NCI-H1417 treated with DMSO at 0.1 percent for 48 hours (cell line): Measurements from ENCODE around the gene DPCD.
"Not testable (repeated sequence)": the region's sequence is repeated elsewhere in the genome, so short reads cannot be mapped to it uniquely, and the experiment has no call there.

Source experiments
- DNase-seq: peaks from one replicate; lab custom pipeline; 2025; lab: John Stamatoyannopoulos, UW

The DPCD gene

DNA sequence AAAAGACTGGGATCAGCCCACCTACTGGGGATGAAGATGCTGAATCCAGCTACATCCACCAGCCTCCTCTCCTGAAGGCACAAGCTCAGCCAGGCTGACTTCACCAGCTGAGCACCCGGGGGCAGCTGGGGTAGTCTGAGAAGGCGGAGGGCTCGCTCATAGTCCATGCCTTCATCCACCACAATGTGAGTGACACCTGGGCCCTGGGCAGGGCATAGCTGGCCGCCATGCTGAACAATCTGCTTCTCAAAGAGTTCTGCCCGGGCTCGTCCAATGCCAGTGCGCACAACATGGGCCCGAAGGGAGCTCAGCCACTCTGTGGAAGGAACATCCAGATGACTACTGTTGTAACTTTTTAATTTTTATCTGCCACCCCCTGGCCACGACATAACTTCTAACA lies 2.3 kb upstream of the DPCD start:
- no peak for DNase-seq

- DNase-seq: no peak
These were observed 758 bp downstream of the DPCD start for GRCh38 chr10:101588879-101589278.

DNA sequence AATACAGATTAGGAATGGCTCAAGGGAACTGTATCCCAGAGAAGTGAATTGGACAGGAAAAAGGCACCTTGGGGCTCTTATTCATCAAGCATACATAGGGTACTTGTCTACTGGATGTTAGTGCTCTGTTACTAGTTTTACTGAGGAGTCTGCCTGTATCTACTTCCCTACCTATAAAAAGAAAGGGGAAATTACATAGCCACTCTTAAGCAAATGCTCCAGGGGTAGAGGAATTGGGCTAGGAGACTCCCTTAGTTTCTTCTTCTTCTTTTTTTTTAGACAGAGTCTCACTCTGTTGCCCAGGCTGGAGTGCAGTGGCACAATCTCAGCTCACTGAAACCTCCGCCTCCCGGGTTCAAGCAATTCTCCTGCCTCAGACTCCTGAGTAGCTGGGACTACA lies 5.2 kb downstream of the DPCD start:
- DNase-seq: not testable (repeated sequence)

- DNase-seq: no peak
These were observed 7.7 kb downstream of the DPCD start for GRCh38 chr10:101595591-101596433.

DNA sequence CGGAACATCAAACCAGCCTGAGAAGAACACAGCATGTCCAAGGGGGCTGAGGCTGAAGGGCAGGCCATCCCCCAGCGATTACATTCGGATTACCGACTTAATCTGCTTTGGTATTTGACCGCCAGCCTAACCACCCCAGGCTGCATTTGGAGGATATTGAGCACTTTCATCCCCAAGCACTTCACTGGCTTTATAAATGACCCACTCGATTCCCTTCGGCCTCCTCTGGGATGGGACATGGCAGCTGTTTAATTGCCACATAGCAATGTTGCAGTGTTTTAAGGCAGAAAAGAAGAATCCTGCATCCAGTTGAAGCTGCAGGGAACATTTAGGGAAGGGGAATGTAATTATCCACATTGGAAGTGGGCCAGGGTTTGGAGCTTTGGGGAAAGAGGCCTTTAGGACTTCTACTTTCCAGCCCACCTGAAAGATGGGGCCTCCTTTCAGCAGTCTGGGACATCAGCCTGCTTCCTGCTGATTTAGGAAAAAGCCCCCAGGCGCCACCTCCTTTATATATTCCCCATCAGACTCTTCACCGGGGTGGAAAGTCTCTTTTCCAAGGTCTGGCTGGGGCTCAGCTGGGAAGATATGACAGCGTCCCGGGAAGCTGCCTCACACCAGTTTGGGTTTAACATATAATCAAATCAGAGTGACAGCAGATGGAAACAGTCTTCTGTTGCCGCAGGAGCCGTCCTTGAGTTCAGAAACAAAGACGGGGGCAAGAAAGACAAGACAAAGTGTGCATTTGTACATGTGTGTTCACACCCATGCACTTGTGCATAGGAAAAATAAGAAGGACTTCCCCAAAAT lies 9.2 kb downstream of the DPCD start:
- no peak for DNase-seq

GRCh38 chr10:101601541-101601940 lies 13.4 kb downstream of the DPCD start:
- no peak for DNase-seq

GRCh38 chr10:101602761-101603398 lies 14.8 kb downstream of the DPCD start:
- DNase-seq: no peak

DNA sequence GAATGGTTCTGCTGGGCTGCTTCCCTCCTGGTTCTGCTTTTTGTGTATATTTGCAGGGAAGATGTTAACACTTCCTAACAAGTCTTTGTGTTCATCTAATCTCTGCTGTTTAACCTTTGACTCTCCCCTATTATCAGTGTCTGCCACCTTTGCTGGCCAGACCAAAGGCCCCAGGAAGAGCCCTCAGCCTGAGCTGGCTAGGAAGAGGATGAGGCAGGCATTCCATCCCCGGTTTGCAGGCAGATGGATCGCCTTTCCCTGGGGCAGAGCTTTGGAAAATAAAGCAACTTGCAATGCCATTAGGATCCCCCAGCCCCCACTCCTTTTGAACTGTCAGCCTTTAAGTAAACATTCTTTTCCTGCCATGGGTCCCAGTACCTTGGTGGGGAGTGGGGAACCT lies 19.0 kb downstream of the DPCD start:
- DNase-seq: no peak

GRCh38 chr10:101609481-101609880 lies 21.4 kb downstream of the DPCD start:
- DNase-seq: no peak

- no peak for DNase-seq
These were observed 23.2 kb downstream of the DPCD start for GRCh38 chr10:101611096-101611905.

- DNase-seq: no peak
These were observed 24.0 kb downstream of the DPCD start for GRCh38 chr10:101612086-101612485.

GRCh38 chr10:101612872-101613271 lies 24.8 kb downstream of the DPCD start:
- no peak for DNase-seq

GRCh38 chr10:101613646-101614045 lies 25.5 kb downstream of the DPCD start:
- no peak for DNase-seq

DNA sequence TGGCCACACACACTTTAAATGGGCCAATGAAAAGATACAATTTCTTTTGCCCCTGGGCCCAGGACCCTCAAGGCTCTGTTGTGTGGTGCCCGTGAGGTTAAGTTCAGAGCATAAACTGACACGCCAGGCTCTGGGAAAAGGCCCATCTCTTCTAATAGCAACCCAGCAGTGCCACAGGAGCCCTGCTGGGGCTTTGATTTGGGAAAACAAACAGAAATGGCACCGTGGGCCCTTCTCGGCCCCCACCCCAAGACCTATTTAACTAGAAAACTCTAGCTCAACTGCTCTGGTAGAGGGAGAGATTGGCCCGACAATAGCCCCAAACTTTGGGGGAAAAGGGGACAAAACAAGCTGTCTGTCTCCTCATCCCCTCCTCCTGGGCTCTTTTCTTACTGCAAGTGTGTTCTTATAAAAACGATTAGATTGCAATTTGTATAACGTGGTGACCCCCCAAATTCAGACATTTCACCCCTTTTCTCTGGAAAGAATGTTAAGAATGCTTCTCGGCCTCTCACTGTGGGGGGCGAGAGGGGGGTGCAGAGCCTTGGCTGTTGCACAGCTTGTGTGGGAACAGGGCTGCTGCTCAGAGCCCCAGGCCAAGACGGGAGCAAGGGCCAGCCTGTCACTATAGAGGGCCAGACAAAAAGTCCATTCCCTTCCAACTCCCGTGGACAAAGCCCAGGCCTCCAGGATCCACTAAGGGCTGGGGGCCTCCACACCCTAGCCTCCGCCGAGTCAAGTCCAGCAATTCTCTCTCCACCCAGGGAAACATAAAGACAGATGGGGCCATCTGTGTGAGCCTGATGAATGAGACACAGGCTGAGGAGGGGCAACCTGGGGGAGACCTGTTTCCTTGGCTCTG lies 26.8 kb downstream of the DPCD start:
- no peak for DNase-seq

DNA sequence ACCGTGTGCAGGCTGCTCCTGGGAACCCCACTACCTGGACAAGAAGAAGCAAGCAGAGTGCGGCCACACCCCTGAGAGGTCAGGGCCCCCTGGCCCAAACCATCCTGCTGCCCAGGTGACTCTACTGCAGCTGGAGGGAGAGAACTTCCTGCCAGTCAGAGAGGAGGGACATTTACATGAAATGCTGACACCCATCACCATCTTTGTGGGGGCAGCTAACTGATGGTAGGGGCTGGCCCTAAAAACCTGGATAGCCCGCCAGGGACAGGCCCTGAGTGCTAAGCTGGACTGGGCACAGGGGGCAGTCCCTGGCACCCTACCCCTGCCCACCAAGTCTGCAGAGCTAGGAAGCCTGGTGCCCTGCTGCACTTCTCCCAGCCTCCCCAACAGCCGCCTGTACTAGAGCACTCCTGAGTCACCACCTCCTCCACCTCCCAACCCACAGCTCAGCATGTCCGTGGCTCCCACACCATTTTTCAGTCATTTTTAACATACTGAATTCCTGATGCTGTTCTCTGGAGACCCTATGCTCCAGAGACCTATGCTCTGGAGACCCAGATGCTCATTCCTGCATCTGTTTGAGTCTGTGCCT lies 27.5 kb downstream of the DPCD start:
- no peak for DNase-seq

DNA sequence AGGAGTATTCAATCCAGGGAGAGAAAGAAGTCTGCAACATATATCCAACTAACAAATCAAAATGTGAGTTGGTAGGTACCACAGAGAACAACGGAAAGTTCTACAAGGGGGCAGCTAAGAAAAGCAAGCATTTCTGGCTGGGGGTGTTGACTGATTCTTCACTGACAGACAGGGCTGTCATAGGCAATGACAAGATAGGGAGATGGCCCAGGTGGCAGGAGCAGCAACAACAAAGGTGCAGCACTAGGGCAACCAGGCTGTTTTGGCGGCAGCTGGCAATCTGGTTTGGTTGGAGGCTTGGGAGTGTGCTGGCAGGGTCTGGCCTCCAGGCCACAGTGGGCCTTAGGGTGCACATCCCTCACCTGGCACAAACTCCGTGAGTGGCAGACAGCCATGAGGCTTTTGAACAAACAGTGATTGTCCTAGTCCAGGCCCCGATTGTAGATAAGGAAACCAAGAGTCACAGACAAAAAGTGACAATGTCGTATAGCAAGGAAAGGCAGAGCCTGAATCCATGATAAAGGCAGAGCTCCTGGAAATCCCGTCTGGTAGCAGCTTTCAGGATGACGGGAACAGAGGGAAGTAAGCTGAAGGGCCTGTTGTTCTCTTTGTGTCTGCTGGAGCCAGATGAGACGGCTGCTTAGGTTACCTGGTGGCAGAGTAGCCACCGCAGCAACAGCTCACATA lies 28.4 kb downstream of the DPCD start:
- DNase-seq: no peak

DNA sequence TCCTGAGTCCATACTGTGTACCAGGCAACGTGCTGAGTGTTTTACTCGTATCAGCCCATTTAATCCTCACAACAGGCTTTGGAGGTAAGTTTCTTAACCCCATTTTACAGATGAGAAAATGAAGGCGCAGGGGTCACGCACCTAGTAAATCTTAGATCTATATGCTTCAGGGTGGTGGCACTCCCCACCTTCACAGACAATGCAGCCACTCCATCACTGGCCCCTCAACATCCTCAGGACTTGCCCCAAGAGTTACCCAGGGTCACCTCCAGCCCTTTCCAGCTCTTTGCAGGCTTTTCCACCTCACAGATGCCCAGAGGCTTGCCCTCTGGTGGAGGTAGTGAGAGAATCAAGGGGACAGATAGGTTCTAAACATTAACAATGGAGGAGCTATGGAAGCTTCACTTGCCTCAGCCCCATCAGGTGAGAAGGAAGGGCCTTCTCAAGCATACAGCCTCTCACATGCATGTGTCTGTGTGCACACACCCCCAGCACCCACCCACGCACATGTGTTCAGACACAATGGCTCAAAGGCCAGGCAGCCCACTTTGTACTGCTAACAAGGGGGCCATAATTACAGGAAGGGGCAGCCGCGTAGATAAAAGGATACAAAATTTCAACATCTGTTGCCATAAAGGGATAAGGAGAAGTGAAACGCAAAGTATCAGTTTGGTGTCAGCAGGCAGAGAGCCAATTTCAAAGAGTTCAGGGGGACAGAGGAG lies 29.1 kb downstream of the DPCD start:
- DNase-seq: no peak

- DNase-seq: no peak
These were observed 29.9 kb downstream of the DPCD start for GRCh38 chr10:101617824-101618568.

DNA sequence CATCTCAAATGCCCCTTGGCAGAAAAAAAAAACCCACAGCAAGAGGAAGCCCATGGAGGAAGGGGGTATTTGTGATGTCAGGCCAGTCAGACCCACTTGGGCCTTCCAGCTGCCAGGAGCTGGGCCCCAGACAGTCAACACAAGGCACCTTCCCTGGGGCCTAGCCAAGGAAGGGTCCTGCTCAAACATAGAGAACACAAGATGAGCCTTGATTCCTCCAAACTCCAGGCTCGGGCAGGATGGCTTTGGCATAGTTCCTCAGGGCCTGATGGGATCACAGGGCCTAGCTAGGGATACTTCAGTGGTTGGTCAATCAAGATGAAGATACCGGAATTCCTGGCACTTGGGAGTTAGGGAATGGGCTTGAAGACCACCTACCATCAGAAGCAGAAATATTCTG lies 30.8 kb downstream of the DPCD start:
- no peak for DNase-seq
